ENCODE data around the gene PDILT. TPM values are rescaled to one million over a fixed set of nuclear protein-coding genes. Genes with fewer than 3 reads are reported as not detected.
A peak's percentile ranks its signal among the peaks of the same experiment; 100 is the strongest.

PDILT gene
- total RNA-seq, 4 donors from 2014 or later: not detected

DNA sequence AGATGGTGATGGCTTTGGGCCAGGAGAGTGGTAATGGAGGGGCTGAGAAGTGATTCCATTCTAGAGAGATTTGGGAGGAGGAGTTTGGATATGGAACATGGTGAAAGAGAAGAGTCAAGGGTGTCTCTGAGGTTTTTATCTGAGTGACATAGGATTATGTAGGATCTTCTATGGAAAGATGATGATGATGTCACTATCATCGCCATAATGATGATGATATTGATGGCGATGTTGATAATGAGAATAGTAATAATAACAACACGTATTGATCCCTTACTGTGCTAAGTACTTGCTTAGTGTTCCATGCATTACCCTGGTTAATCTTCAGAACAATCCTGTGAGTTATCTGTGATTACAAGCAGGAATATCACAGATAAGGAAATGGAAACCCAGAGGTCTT, 16.6 kb downstream of the PDILT start:
- no peaks in the 10 kb centered on the region for H3K9me3 ChIP-seq
- no peaks in the 10 kb centered on the region for H3K27me3 ChIP-seq
- no peaks in the 10 kb centered on the region for H3K4me1 ChIP-seq
- 93 to 96% methylated on average over 3 of the region's 3 CpGs for WGBS, 2 donors
- H3K4me3 ChIP-seq (replicated peaks in 1 of 3): no peak overlapping the region
- DNase-seq: no peak
- intact Hi-C loops (cut with DNase I): loop anchor here (10.0 kb wide), 1 partner anchor 483 kb away; no protein-coding TSS in a partner anchor
- no peak overlapping the region for H3K27ac ChIP-seq
- H3K36me3 ChIP-seq: no peaks in the 10 kb centered on the region
- TF ChIP-seq POLR2A (IDR thresholded peaks at IDR 0.05): no peak
- TF ChIP-seq, protein P1, sequence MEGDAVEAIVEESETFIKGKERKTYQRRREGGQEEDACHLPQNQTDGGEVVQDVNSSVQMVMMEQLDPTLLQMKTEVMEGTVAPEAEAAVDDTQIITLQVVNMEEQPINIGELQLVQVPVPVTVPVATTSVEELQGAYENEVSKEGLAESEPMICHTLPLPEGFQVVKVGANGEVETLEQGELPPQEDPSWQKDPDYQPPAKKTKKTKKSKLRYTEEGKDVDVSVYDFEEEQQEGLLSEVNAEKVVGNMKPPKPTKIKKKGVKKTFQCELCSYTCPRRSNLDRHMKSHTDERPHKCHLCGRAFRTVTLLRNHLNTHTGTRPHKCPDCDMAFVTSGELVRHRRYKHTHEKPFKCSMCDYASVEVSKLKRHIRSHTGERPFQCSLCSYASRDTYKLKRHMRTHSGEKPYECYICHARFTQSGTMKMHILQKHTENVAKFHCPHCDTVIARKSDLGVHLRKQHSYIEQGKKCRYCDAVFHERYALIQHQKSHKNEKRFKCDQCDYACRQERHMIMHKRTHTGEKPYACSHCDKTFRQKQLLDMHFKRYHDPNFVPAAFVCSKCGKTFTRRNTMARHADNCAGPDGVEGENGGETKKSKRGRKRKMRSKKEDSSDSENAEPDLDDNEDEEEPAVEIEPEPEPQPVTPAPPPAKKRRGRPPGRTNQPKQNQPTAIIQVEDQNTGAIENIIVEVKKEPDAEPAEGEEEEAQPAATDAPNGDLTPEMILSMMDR (IDR thresholded peaks at IDR 0.05): no peak

DNA sequence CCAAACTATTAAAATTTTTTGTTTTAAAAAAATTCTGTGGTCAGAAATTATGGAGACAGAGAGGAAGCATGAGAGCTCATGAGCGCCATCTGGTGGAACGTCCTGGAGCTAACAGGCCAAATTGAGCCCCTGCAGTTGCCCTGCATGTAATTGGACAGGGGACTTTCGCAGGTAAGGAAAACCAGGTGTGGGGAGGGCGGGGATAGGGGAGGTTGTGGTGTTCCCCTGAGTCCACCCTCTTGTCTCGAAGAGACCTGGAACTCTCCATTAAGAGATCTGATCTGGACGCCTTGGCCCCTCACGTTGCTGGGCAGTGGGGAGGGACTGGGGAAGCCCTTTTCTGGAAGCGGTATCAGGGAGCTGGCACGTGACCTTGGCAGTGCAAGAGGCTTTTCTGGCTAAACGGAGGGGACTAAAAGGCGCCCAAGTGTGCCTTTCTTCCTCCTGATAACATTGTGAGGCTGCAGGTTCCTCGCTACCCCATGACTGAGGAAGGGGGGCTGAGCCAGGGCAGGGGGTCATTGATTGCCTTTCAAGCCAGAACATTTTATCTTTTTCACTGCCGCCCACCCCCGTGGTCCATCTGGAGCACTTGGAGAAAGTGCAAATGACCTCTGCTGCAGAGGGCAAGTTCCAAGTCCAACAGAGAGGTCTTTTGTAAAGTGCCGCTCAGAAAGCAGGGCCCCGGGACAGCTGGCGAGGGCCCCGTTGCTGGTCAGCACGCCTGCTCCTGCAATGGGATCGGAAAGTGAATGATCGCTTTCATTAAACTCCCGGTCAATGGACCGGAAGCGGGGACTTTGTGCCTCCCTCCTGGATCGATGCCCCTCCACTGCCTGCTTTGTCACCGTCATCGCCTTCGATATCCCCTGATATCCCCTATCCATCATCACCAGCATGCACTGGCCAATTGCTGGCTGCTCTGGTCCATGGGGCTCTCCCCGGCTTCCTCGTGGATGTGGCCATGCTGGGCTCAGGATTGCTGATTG, 18.4 kb downstream of the PDILT start:
- no peak for TF ChIP-seq POLR2A (IDR thresholded peaks at IDR 0.05)
- TF ChIP-seq, protein P1 (IDR thresholded peaks at IDR 0.05): peak; percentile 47 to 91 (median 54)
- DNase-seq: peak; percentile 60 to 75

GRCh38 chr16:20383106-20384029, 21.2 kb downstream of the PDILT start:
- Histone ChIP-seq H3K9me3 (no peaks in the 10 kb centered on the region), H3K4me3 (replicated peaks in 1 of 3) (no peak overlapping the region), H3K27me3 (no peaks in the 10 kb centered on the region), H3K4me1 (no peaks in the 10 kb centered on the region), H3K36me3 (no peaks in the 10 kb centered on the region), H3K27ac (no peak overlapping the region)
- intact Hi-C loops (cut with DNase I): loop anchor here (10.0 kb wide), 1 partner anchor 479 kb away; no protein-coding TSS in a partner anchor
- no peak for TF ChIP-seq POLR2A (IDR thresholded peaks at IDR 0.05)
- TF ChIP-seq, protein P1 (IDR thresholded peaks at IDR 0.05): peak; percentile 58 to 81 (median 64)
- 28 to 29% methylated on average over 11 of the region's 11 CpGs for WGBS, 2 donors
- peak; percentile 54 to 60 for DNase-seq

More for the DNA sequence above, 18.4 kb downstream of the PDILT start:
- Histone ChIP-seq H3K4me3 (replicated peaks in 1 of 3) (no peak overlapping the region), H3K36me3 (no peaks in the 10 kb centered on the region), H3K9me3 (no peaks in the 10 kb centered on the region), H3K27ac (no peak overlapping the region), H3K27me3 (no peaks in the 10 kb centered on the region), H3K4me1 (no peaks in the 10 kb centered on the region)
- intact Hi-C loops (cut with DNase I): loop anchor here (10.0 kb wide), 1 partner anchor 481 kb away; no protein-coding TSS in a partner anchor
- 26 to 38% methylated on average over 29 to 30 of the region's 30 CpGs for WGBS, 2 donors

DNA sequence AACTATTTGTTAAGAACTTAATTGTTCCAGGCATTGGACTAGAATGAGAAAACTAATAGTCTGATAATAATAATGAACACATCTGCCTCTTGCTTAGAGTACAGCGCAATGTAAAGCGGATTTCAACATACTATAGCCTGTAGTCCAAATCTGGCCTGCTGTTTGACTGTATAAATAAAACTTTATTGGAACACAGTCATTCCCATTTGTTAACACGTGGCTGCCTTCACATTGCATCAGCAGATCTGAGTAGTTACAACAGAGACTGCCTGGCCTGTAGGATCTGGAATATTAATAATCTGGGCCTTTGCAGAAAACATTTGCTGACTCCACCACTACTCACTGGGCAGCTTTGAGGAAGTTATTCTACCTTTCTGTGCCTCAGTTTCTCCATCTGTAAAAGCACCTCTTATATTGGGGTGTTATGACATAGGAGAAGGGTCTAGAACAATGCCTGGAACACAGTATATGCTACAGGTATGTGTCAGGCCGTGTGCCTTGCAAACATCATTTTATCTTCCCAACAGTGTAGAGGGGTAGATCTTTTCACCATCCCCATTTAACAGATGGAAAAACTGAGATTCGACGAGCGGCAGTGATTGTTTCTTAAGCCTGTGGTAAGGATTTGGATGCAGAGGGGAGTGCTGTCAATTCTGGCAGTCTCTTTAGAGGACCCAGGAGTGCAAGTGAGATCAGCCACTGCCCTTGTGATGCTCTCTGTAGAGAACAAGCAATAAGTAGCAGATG, 22.2 kb downstream of the PDILT start:
- Histone ChIP-seq H3K27me3 (no peaks in the 10 kb centered on the region), H3K4me1 (no peaks in the 10 kb centered on the region), H3K27ac (no peak overlapping the region), H3K4me3 (replicated peaks in 1 of 3) (no peak overlapping the region), H3K36me3 (no peaks in the 10 kb centered on the region), H3K9me3 (no peaks in the 10 kb centered on the region)
- no peak for DNase-seq
- intact Hi-C loops (cut with DNase I): loop anchor here (10.0 kb wide), 1 partner anchor 478 kb away; no protein-coding TSS in a partner anchor
- 89 to 92% methylated on average over 7 of the region's 7 CpGs for WGBS, 2 donors
- TF ChIP-seq POLR2A (IDR thresholded peaks at IDR 0.05): no peak
- TF ChIP-seq, protein P1 (IDR thresholded peaks at IDR 0.05): no peak

All from thyroid gland (tissue), 4 donors.